OCI-LY1 (cell line): ENCODE measurements around the gene TBC1D16.
A peak's percentile ranks its signal among the peaks of the same experiment; 100 is the strongest.

Experiments used
- H2AFZ ChIP-seq: fragments of 200-600 bp; sonication (generic), shearing (Covaris generic); 2 replicates; pipeline ENCODE4 v1.6.0; 2014; ENCODE audit warnings: antibody characterized with exemption, mild to moderate bottlenecking, low read length
- H3F3A ChIP-seq: fragments of 200-600 bp; sonication (generic), shearing (Covaris generic); 2 replicates; pipeline ENCODE4 v1.6.0; 2014; ENCODE audit warnings: mild to moderate bottlenecking, antibody characterized with exemption, low read length, moderate library complexity; ENCODE audit not compliant: insufficient read depth
- H3K27ac ChIP-seq: fragments of 200-600 bp; sonication (generic); 2 replicates; pipeline ENCODE4 v1.5.1; 2014; ENCODE audit warnings: low read length, mixed run types, mild to moderate bottlenecking, low read depth; ENCODE audit not compliant: poor library complexity, severe bottlenecking
- H3K27me3 ChIP-seq: fragments of 200-600 bp; sonication (generic); 2 replicates; pipeline ENCODE4 v1.6.0; 2014; ENCODE audit warnings: antibody characterized with exemption, mild to moderate bottlenecking, low read length, moderate library complexity; ENCODE audit not compliant: insufficient read depth
- H3K36me3 ChIP-seq: fragments of 200-600 bp; sonication (generic); 2 replicates; pipeline ENCODE4 v1.6.1; 2014; ENCODE audit warnings: mild to moderate bottlenecking, antibody characterized with exemption, low read length, moderate library complexity, mixed read lengths; ENCODE audit not compliant: insufficient read depth
- H3K4me1 ChIP-seq: fragments of 200-600 bp; sonication (generic); 2 replicates; pipeline ENCODE4 v1.5.1; 2014; ENCODE audit warnings: mild to moderate bottlenecking, low read length, moderate library complexity; ENCODE audit not compliant: insufficient read depth, severe bottlenecking
- H3K4me2 ChIP-seq: fragments of 200-600 bp; sonication (generic), shearing (Covaris generic); 2 replicates; pipeline ENCODE4 v1.6.1; 2014; ENCODE audit warnings: low read length
- H3K4me3 ChIP-seq: fragments of 200-600 bp; sonication (generic); 2 replicates; pipeline ENCODE4 v1.5.1; 2014; ENCODE audit warnings: low read length, low read depth, mild to moderate bottlenecking, mixed read lengths; ENCODE audit not compliant: poor library complexity, severe bottlenecking
- H3K79me2 ChIP-seq: fragments of 200-600 bp; shearing (Covaris generic); 2 replicates; pipeline ENCODE4 v1.6.1; 2016; ENCODE audit warnings: mixed run types, low read length, mixed read lengths; ENCODE audit not compliant: insufficient read depth
- H3K9ac ChIP-seq: fragments of 200-600 bp; sonication (generic), shearing (Covaris generic); 2 replicates; pipeline ENCODE4 v1.6.1; 2014; ENCODE audit warnings: mild to moderate bottlenecking, low read length, mixed read lengths
- H3K9me2 ChIP-seq: fragments of 200-600 bp; sonication (generic), shearing (Covaris generic); 2 replicates; pipeline ENCODE4 v1.6.1; 2014; ENCODE audit warnings: low read depth, mild to moderate bottlenecking, low read length, mixed read lengths
- H3K9me3 ChIP-seq: fragments of 200-600 bp; shearing (Covaris generic); 2 replicates; pipeline ENCODE4 v1.6.1; 2014; ENCODE audit warnings: low read length, mixed read lengths
- H4K20me1 ChIP-seq: fragments of 200-600 bp; sonication (generic), shearing (Covaris generic); 2 replicates; pipeline ENCODE4 v1.6.0; 2016; ENCODE audit warnings: mild to moderate bottlenecking, low read length; ENCODE audit not compliant: insufficient read depth
- EZH2 ChIP-seq: fragments of 200-600 bp; sonication (generic), shearing (Covaris generic); IDR thresholded peaks from 2 replicates; pipeline ENCODE4 v1.8.0; 2017; ENCODE audit warnings: borderline replicate concordance, mixed run types, mild to moderate bottlenecking, antibody characterized with exemption, low read length, moderate library complexity, mixed read lengths
- TF ChIP-seq, protein P1 (sequence below): fragments of 200-600 bp; sonication (generic), shearing (Covaris generic); IDR thresholded peaks from 2 replicates; pipeline ENCODE4 v1.5.1; 2017; ENCODE audit warnings: mild to moderate bottlenecking, antibody characterized with exemption, low read length, moderate library complexity, mixed read lengths

TBC1D16 gene

DNA sequence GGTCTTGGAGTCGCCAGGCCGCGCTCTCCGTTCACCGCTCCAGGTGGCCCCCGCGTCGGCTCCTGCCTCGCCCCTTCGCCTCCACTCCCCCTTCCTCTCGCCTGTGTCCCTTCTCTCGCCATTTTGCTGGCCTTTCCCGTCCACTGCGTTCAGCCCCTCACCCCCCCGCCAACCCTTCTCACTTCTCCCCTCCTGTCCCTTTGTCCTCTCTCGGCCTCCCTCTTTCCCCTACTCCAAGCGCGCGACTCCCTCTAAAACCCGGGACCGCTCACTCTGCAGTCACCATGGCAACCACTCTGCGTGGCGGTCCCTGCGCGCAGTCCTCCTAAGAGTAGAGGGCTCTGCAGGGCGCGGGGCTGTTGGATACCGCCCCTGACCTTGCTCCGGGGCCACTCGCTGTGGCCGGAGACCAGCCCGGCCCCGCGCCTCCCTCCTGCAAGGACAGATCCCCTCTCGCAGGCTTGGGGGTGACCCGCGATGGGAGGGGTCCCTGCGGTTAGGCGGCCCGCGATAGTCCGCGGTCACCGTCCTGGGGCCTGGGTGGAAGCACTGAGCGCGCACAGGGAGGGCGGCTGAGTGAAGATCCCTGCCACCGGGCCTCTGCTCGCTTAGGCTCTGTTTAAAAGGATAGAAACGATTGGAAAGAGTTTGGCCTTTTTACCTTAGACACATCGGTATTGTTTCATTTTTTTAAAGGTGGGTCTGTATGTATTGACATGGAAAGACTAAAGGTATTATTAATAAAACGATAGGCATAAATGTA lies 1.2 kb upstream of the TBC1D16 start:
- H3K79me2 ChIP-seq = no peaks in the 10 kb centered on the region

DNA sequence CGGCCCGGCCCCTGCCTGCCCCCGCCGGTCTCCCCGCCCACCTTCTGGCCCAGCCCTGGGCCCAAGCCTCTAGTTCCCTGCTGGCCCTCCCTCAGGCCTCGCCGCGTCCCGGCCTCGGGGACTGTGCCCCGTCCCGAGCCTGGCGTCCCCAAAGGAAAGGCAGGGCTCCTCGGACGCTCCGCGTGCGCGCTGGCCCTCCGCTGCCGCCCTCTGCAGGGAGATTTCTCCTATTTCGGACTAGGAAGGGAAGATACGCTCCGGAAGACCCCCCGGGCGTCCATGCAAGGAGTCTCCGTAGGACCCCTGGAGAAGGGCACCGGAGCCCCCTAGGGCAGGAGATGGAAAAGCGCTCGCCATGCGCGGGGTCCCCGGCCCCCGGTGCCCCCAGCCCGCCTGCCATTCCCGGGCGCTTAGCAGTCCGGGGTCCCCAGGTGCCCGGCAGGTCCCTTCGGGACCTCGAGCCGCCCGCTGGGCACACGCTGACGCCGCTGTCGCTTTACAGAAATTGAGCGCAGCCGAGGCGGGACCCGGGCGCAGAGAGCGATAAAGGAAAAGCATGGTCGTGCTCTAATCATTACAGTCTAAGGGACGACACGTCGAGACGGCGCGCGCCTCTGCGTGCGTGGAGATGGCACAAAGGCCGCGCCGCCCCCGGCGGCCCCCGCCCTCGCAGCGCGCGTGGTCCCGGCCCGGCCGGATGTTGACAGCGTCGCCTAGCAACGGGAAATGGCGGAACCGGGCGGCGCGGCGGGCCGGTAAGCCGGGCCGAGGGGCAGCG lies 454 bp upstream of the TBC1D16 start, which contains the start of gene CCDC40:
Gene CCDC40 (plus strand): TSS at position 706 of the 778 bp plus-strand sequence. CDS start 21 bp downstream, at position 727.
- Histone ChIP-seq H3K9me2 (no peaks in the 10 kb centered on the region), H3K4me2 (peak within 1 kb of the TSS; percentile 63), H3K9ac (peak within 1 kb of the TSS; percentile 34; the same call in 1 of the 2 replicates), H3K9me3 (no peaks in the 10 kb centered on the region), H3K4me3 (peak within 1 kb of the TSS; percentile 53), H2AFZ (no peak within 1 kb of the TSS), H3K4me1 (peaks cover 9% of the 10 kb centered on the region), H3K79me2 (no peaks in the 10 kb centered on the region), H3K27me3 (peaks cover 4% of the 10 kb centered on the region; the same call in 1 of the 2 replicates), H3K36me3 (no peaks in the 10 kb centered on the region), H4K20me1 (no peaks in the 10 kb centered on the region), H3K27ac (no peak within 1 kb of the TSS), H3F3A (no peaks in the 10 kb centered on the region)
- TF ChIP-seq EZH2 = no peak
- TF ChIP-seq, protein P1, sequence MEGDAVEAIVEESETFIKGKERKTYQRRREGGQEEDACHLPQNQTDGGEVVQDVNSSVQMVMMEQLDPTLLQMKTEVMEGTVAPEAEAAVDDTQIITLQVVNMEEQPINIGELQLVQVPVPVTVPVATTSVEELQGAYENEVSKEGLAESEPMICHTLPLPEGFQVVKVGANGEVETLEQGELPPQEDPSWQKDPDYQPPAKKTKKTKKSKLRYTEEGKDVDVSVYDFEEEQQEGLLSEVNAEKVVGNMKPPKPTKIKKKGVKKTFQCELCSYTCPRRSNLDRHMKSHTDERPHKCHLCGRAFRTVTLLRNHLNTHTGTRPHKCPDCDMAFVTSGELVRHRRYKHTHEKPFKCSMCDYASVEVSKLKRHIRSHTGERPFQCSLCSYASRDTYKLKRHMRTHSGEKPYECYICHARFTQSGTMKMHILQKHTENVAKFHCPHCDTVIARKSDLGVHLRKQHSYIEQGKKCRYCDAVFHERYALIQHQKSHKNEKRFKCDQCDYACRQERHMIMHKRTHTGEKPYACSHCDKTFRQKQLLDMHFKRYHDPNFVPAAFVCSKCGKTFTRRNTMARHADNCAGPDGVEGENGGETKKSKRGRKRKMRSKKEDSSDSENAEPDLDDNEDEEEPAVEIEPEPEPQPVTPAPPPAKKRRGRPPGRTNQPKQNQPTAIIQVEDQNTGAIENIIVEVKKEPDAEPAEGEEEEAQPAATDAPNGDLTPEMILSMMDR = 0 out of 2 replicates have a peak, but pooled peaks have one; percentile 17

More for the DNA sequence above, 1.2 kb upstream of the TBC1D16 start:
- Histone ChIP-seq H4K20me1 (no peaks in the 10 kb centered on the region), H3K27me3 (peaks cover 4% of the 10 kb centered on the region; the same call in 1 of the 2 replicates), H3F3A (no peaks in the 10 kb centered on the region), H3K4me2 (peak overlapping the region; percentile 62; the same call in 1 of the 2 replicates), H3K4me1 (peaks cover 9% of the 10 kb centered on the region), H3K4me3 (peak overlapping the region; percentile 53), H3K27ac (no peak overlapping the region), H3K9me2 (no peaks in the 10 kb centered on the region), H3K9me3 (no peaks in the 10 kb centered on the region), H3K36me3 (no peaks in the 10 kb centered on the region), H3K9ac (no peak overlapping the region), H2AFZ (no peak overlapping the region)
- TF ChIP-seq, protein P1 = no peak
- no peak for TF ChIP-seq EZH2

DNA sequence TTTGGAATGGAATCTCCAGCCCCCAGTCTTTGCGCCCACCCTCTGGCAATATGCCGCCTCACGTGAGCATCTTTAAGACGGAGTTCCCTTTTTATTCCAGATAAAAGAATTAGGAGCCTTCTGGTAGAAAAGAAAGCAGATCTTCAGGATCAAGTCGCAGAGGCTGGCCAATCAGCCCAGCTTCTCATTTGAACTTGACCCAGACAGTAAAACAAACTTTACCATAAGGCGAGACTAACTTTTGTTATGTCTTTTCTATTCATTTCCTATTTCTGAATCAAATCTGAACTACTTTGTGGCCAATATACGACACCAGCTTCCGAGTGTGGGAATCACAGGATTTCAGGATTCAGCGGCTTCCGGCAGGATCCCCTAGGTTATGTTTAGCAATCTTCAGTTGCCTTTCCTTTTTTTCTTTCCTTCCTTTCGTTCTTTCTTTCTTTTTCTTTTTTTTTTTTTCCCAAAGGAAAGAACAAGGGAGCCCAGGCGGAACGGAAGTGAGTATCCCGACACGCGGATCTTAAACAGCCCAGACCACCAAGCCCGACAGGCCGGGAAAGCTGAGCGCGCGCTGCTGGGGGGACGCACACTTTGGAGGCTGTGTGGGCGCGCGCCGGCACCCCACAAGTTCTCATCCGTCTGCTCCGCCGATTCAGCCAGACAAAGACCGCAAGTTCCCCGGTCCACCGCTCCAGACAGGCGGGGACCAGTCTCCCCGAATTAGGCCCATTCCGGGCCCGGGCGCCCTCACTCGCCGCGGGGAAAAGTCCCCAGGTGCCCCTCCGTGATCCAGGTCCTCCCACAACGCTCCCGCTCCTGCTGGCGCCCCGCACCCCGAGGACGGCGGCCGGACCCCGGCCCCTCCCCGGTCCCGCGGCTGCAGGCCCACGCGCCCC lies 633 bp downstream of the TBC1D16 start:
- H3K36me3 ChIP-seq = no peaks in the 10 kb centered on the region
- H3K27ac ChIP-seq = no peak overlapping the region
- H3F3A ChIP-seq = no peaks in the 10 kb centered on the region
- H3K4me1 ChIP-seq = peaks cover 9% of the 10 kb centered on the region
- TF ChIP-seq, protein P1 = no peak
- no peak; the same call in 1 of the 2 replicates for TF ChIP-seq EZH2
- no peaks in the 10 kb centered on the region for H3K9me2 ChIP-seq
- no peaks in the 10 kb centered on the region for H4K20me1 ChIP-seq
- no peak overlapping the region for H3K9ac ChIP-seq
- H2AFZ ChIP-seq = no peak overlapping the region
- peaks cover 4% of the 10 kb centered on the region; the same call in 1 of the 2 replicates for H3K27me3 ChIP-seq
- H3K4me2 ChIP-seq = peak overlapping the region; percentile 63
- no peaks in the 10 kb centered on the region for H3K79me2 ChIP-seq
- H3K4me3 ChIP-seq = peak overlapping the region; percentile 45
- no peaks in the 10 kb centered on the region for H3K9me3 ChIP-seq
